Heart left ventricle (tissue), 16 donors: ENCODE measurements around the gene ATP11C. TPM values are rescaled to one million over a fixed set of nuclear protein-coding genes. Genes with fewer than 3 reads are reported as not detected.

Experiments used
- ATAC-seq, 4 donors: fragments of 200-7000 bp; cut with Tn5 transposase; one replicate each; pipeline ENCODE4 v1.9.1; 2020 to 2022; ENCODE audit warnings: moderate library complexity in 4 of 4, mild to moderate bottlenecking in 3 of 4, moderate number of reproducible peaks in 1 of 4
- DNase-seq, 5 donors: peaks; one replicate each; pipeline ENCODE4 v3.0.0-alpha.2; 2020
- H3K27ac ChIP-seq, 12 donors: fragments of 200-600 bp; sonication (generic) in 4 of 12; one replicate each; pipeline versions ENCODE4 v1.5.0 to v1.8.0; 2016 to 2022; ENCODE audit warnings: mild to moderate bottlenecking in 2 of 12
- H3K27me3 ChIP-seq, 9 donors: fragments of 200-600 bp; sonication (generic) in 2 of 9; one replicate each; pipeline versions ENCODE4 v1.5.1 to v1.8.0; 2016 to 2022; ENCODE audit warnings: mild to moderate bottlenecking in 3 of 9
- H3K36me3 ChIP-seq, 9 donors: fragments of 200-600 bp; sonication (generic) in 2 of 9; one replicate each; pipeline versions ENCODE4 v1.5.0 to v1.8.0; 2018 to 2022; ENCODE audit warnings: mild to moderate bottlenecking in 2 of 9
- H3K4me1 ChIP-seq, 12 donors: fragments of 200-600 bp; sonication (generic) in 4 of 12; one replicate each; pipeline versions ENCODE4 v1.5.0 to v1.8.0; 2016 to 2022; ENCODE audit warnings: mild to moderate bottlenecking in 3 of 12
- H3K4me3 ChIP-seq, 12 donors: fragments of 200-600 bp; sonication (generic) in 4 of 12; one replicate each; pipeline versions ENCODE4 v1.5.0 to v1.8.0; 2017 to 2022; ENCODE audit warnings: mild to moderate bottlenecking in 9 of 12, moderate library complexity in 4 of 12
- H3K9me3 ChIP-seq, 12 donors: fragments of 200-600 bp; sonication (generic) in 4 of 12; one replicate each; pipeline versions ENCODE4 v1.5.0 to v1.8.0; 2016 to 2022; ENCODE audit warnings: mild to moderate bottlenecking in 1 of 12
- CTCF ChIP-seq, 12 donors: fragments of 200-600 bp; sonication (generic) in 4 of 12; IDR thresholded peaks; one replicate each; pipeline versions ENCODE4 v1.5.0 to v1.8.0; 2018 to 2022; ENCODE audit warnings: antibody characterized with exemption in 12 of 12, mild to moderate bottlenecking in 5 of 12
- POLR2A ChIP-seq, 2 donors: fragments of 450-650 bp; IDR thresholded peaks; one replicate each; pipeline ENCODE4 v1.6.1; 2017; ENCODE audit warnings: antibody characterized with exemption in 2 of 2, mild to moderate bottlenecking in 2 of 2, moderate library complexity in 2 of 2
- WGBS, 4 donors: extraction: QIAGEN DNeasy Blood & Tissue Kit in 2 of 4; methylation state at CpG; one replicate each; pipeline versions ENCODE4 v1.1.5 to v1.1.7; 2013 to 2018; 5-methylcytosine and 5-hydroxymethylcytosine counted together
- intact Hi-C, 10 donors: fragments of 100-400 bp; cut with DNase I; formaldehyde crosslinking; loops; one replicate each; pipeline versions ENCODE4 v1.11.1 to v1.14.2; 2022
- polyA plus RNA-seq, 2 donors: library from polyadenylated mRNA; stranded (reverse); fragments of 200-250 nt; gene quantifications; one replicate each; pipeline ENCODE4 v1.2.3, GENCODE V29; 2013
- total RNA-seq, 9 donors: library from RNA; depleted of rRNA in 2 of 9; stranded (reverse); fragments of >200 nt in 2 of 9; fragmentation: NEBNext Ultra II Directional in 3 of 9; extraction: Animal tissue kit (Norgen Biotek cat#: 25700) in 3 of 9; gene quantifications; one replicate each; pipeline versions ENCODE4 v1.1.0 to v1.2.4, GENCODE V29; 2016 to 2023
- donor health status: ischemic (EF 13 %, LVEDD 7.1; RV severe dilation, severe dysfunction).
- donor health status: healthy with polysubstance abuse.
- donor health status: DM: no; HTN: yes; CAD: no.
- donor health status: DM: no; HTN: no; CAD: no.
- donor health status: ischemic (EF 25% LVEDD 6.9; RV normal size, moderate dysfunction).
- donor health status: ischemic (EF 25% LVEDD 5.7; RV mildly dilated, moderate dysfunction).
- donor health status: healthy.
- donor health status: DM: yes; HTN: yes; CAD: no.
- donor health status: ischemic (EF 35%, LVEDD 5.7; RV mildly dilated, moderate dysfunction).
- donor health status: nonischemic (EF 11% LVEDD 7.7; RV severe dilation, severe dysfunction).
- donor health status: DM: yes; HTN: yes; CAD: no.
- donor health status: PGD.
- donor health status: ischemic (EF 29% LVEDD 5.4; RV normal size, mild dysfunction).
- donor health status: nonischemic (EF 23%, LVEDD 6.1; RV moderate dilation, normal function).

The ATP11C gene
- total and polyA plus RNA-seq, 11 donors: 1.1 to 10.2 (median 3.9) TPM

GRCh38 chrX:139903210-139903609, 29.6 kb downstream of the ATP11C start:
- ATAC-seq: no peak
- Histone ChIP-seq H3K27me3 (peaks cover 0 to 3% (median 0%) of the 10 kb centered on the region in 9 donors), H3K4me3 (no peak overlapping the region), H3K27ac (no peak overlapping the region), H3K36me3 (no peaks in the 10 kb centered on the region), H3K4me1 (peaks cover 0 to 1% (median 0%) of the 10 kb centered on the region in 12 donors), H3K9me3 (no peaks in the 10 kb centered on the region)
- intact Hi-C loops: no loop called here
- TF ChIP-seq POLR2A (IDR thresholded peaks at IDR 0.05) (no peak), CTCF (IDR thresholded peaks at IDR 0.05) (no peak)
- WGBS, 4 donors: 78 to 90% (median 85%) methylated on average over 3 of the region's 3 CpGs
- no peak for DNase-seq

- H3K27me3 ChIP-seq: peaks cover 0 to 3% (median 0%) of the 10 kb centered on the region in 9 donors
- TF ChIP-seq POLR2A (IDR thresholded peaks at IDR 0.05) (no peak), CTCF (IDR thresholded peaks at IDR 0.05) (no peak)
- H3K9me3 ChIP-seq: no peaks in the 10 kb centered on the region
- H3K4me1 ChIP-seq: no peaks in the 10 kb centered on the region
- H3K27ac ChIP-seq: no peak overlapping the region
- ATAC-seq (no peak), DNase-seq (no peak)
- no peaks in the 10 kb centered on the region for H3K36me3 ChIP-seq
- H3K4me3 ChIP-seq: no peak overlapping the region
- intact Hi-C loops: no loop called here
- WGBS, 4 donors: 73 to 84% (median 77%) methylated on average over 2 of the region's 2 CpGs
Observed at GRCh38 chrX:139902559-139902958, 30.3 kb downstream of the ATP11C start.

GRCh38 chrX:139898334-139898733, 34.5 kb downstream of the ATP11C start:
- Histone ChIP-seq H3K4me3 (no peak overlapping the region), H3K27ac (no peak overlapping the region), H3K9me3 (no peaks in the 10 kb centered on the region), H3K36me3 (no peaks in the 10 kb centered on the region), H3K27me3 (peaks cover 0 to 3% (median 0%) of the 10 kb centered on the region in 9 donors), H3K4me1 (peaks cover 0 to 3% (median 0%) of the 10 kb centered on the region in 12 donors)
- 72 to 99% (median 87%) methylated on average over 2 of the region's 2 CpGs for WGBS, 4 donors
- DNase-seq: no peak
- TF ChIP-seq CTCF (IDR thresholded peaks at IDR 0.05) (no peak), POLR2A (IDR thresholded peaks at IDR 0.05) (no peak)
- no peak for ATAC-seq
- intact Hi-C loops: no loop called here

GRCh38 chrX:139892512-139892911, 40.3 kb downstream of the ATP11C start:
- TF ChIP-seq POLR2A (IDR thresholded peaks at IDR 0.05) (no peak), CTCF (IDR thresholded peaks at IDR 0.05) (no peak)
- intact Hi-C loops: no loop called here
- ATAC-seq (no peak), DNase-seq (no peak)
- H3K27me3 ChIP-seq: no peaks in the 10 kb centered on the region
- H3K9me3 ChIP-seq: no peaks in the 10 kb centered on the region
- WGBS, 4 donors: 42 to 85% (median 67%) methylated on average over 2 of the region's 2 CpGs
- H3K36me3 ChIP-seq: no peaks in the 10 kb centered on the region
- peaks cover 0 to 11% (median 0%) of the 10 kb centered on the region in 12 donors for H3K4me1 ChIP-seq
- H3K4me3 ChIP-seq: no peak overlapping the region
- peak overlapping the region in 1 of 12 donors; percentile 46 for H3K27ac ChIP-seq
